ENCODE results near the gene ZDHHC8. TPM values are rescaled to one million over a fixed set of nuclear protein-coding genes. Genes with fewer than 3 reads are reported as not detected.

The ZDHHC8 gene
- polyA plus RNA-seq, 2 of the 4 experiments (the other 2 are of a cell fraction): 5.3 to 28.1 TPM

DNA sequence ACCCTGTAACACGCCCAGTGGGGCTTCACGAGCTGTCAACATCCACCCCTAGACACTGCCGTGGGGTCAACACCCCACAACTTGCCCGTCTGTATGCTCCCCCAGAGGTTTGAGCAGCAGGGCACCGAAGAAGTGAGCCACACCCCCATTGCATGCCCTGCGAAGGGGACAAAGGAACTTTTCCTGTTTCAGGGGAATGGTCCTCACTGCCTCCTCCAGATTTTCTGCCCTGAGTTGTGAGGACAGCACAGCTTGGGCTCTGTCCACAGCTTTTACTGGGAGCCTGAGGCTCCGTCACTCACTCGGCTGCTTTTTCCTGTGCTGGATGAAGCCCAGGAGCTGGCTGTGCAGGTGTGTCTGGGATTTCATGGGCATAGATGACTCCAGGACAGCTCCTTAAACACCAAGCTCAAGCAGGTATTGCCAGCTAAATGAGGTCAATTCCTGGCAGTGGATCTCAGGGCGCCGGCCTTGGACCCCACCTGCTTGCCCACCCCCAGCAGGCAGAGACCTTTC lies 59.5 kb downstream of the ZDHHC8 start:
- H3K4me2 ChIP-seq: no peak overlapping the region
- no peak overlapping the region for H3K4me3 ChIP-seq
- POLR2A ChIA-PET: no interaction called here
- ATAC-seq (no peak), DNase-seq (ENCODE audit: low read depth in 1 of 2, low spot score in 1 of 2) (no peak), FAIRE-seq (no peak)
- CTCF ChIA-PET: no interaction called here
- H3K4me1 ChIP-seq: no peaks in the 10 kb centered on the region
- TF ChIP-seq TP53 (CRISPR knock-in tag; IDR thresholded peaks at IDR 0.05): no peak
- no peak for TF ChIP-seq EHMT2 (IDR thresholded peaks at IDR 0.05; ENCODE audit: low read depth)
- TF ChIP-seq, protein P1, sequence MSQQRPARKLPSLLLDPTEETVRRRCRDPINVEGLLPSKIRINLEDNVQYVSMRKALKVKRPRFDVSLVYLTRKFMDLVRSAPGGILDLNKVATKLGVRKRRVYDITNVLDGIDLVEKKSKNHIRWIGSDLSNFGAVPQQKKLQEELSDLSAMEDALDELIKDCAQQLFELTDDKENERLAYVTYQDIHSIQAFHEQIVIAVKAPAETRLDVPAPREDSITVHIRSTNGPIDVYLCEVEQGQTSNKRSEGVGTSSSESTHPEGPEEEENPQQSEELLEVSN (IDR thresholded peaks at IDR 0.05; ENCODE audit: borderline replicate concordance, low read depth): no peak
- TF ChIP-seq RARB (CRISPR knock-in tag; IDR thresholded peaks at IDR 0.05): no peak
- TF ChIP-seq HOXB5 (CRISPR knock-in tag; IDR thresholded peaks at IDR 0.05): no peak
- no peak overlapping the region for H3K27ac ChIP-seq
- WGBS (ENCODE audit: missing lambda C conversion rate): 50% methylated on average over 9 of the region's 10 CpGs
- no peaks in the 10 kb centered on the region for H3K9me3 ChIP-seq

DNA sequence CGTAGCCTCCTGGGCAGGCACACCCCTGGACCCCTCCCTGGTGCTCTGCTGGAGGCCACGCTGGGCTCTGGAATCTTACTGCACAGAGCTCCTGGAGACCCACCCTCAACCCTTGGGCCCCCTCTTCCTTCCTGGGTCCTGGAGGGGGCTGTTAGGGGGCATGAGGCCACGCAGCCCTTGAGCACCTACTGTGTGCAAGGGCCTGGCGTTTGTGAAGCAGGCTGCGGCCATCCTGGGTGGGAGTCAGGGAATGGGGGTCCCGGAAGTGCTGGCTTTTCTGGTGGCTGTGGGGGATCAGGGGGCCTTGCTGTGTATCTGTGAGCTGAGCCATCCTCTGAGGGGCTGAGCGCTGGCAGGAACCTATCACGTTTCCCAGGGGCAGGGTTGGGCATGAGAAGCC lies 60.2 kb downstream of the ZDHHC8 start:
- CTCF ChIA-PET: no interaction called here
- no peak for FAIRE-seq
- WGBS (ENCODE audit: missing lambda C conversion rate): 52% methylated on average over 6 of the region's 8 CpGs
- no peak for DNase-seq (ENCODE audit: low read depth in 1 of 2, low spot score in 1 of 2)
- no peaks in the 10 kb centered on the region for H3K4me1 ChIP-seq
- POLR2A ChIA-PET: interaction anchor here (1.9 kb wide), 1 partner anchor 18 kb away, joined by 5 read pairs; no protein-coding TSS in a partner anchor
- H3K27ac ChIP-seq: no peak overlapping the region
- H3K4me3 ChIP-seq: no peak overlapping the region
- no peak for ATAC-seq
- no peak for TF ChIP-seq CHD2 (IDR thresholded peaks at IDR 0.05; ENCODE audit: low read length, partially characterized antibody)
- TF ChIP-seq SREBF2 (IDR thresholded peaks at IDR 0.05): no peak
- no peak for TF ChIP-seq CEBPB (IDR thresholded peaks at IDR 0.05)
- TF ChIP-seq MYC (IDR thresholded peaks at IDR 0.05; ENCODE audit: borderline replicate concordance, low read length): no peak
- no peak for TF ChIP-seq ZFP36 (IDR thresholded peaks at IDR 0.05; ENCODE audit: borderline replicate concordance, partially characterized antibody)
- TF ChIP-seq, protein P2, sequence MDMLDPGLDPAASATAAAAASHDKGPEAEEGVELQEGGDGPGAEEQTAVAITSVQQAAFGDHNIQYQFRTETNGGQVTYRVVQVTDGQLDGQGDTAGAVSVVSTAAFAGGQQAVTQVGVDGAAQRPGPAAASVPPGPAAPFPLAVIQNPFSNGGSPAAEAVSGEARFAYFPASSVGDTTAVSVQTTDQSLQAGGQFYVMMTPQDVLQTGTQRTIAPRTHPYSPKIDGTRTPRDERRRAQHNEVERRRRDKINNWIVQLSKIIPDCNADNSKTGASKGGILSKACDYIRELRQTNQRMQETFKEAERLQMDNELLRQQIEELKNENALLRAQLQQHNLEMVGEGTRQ (IDR thresholded peaks at IDR 0.05): no peak
- TF ChIP-seq BHLHE40 (IDR thresholded peaks at IDR 0.05; ENCODE audit: low read depth, low read length): no peak
- TF ChIP-seq TP53 (CRISPR knock-in tag; IDR thresholded peaks at IDR 0.05): no peak
- no peak for TF ChIP-seq CHD4 (IDR thresholded peaks at IDR 0.05; ENCODE audit: borderline replicate concordance)
- TF ChIP-seq MAZ (IDR thresholded peaks at IDR 0.05; ENCODE audit: borderline replicate concordance, low read depth, low read length): no peak
- TF ChIP-seq, protein P3, sequence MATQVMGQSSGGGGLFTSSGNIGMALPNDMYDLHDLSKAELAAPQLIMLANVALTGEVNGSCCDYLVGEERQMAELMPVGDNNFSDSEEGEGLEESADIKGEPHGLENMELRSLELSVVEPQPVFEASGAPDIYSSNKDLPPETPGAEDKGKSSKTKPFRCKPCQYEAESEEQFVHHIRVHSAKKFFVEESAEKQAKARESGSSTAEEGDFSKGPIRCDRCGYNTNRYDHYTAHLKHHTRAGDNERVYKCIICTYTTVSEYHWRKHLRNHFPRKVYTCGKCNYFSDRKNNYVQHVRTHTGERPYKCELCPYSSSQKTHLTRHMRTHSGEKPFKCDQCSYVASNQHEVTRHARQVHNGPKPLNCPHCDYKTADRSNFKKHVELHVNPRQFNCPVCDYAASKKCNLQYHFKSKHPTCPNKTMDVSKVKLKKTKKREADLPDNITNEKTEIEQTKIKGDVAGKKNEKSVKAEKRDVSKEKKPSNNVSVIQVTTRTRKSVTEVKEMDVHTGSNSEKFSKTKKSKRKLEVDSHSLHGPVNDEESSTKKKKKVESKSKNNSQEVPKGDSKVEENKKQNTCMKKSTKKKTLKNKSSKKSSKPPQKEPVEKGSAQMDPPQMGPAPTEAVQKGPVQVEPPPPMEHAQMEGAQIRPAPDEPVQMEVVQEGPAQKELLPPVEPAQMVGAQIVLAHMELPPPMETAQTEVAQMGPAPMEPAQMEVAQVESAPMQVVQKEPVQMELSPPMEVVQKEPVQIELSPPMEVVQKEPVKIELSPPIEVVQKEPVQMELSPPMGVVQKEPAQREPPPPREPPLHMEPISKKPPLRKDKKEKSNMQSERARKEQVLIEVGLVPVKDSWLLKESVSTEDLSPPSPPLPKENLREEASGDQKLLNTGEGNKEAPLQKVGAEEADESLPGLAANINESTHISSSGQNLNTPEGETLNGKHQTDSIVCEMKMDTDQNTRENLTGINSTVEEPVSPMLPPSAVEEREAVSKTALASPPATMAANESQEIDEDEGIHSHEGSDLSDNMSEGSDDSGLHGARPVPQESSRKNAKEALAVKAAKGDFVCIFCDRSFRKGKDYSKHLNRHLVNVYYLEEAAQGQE (IDR thresholded peaks at IDR 0.05): no peak
- no peak for TF ChIP-seq ESRRA (IDR thresholded peaks at IDR 0.05; ENCODE audit: borderline replicate concordance, low read length)
- TF ChIP-seq HDAC2 (IDR thresholded peaks at IDR 0.05): no peak
- TF ChIP-seq TFCP2L1 (CRISPR knock-in tag; IDR thresholded peaks at IDR 0.05): no peak
- TF ChIP-seq, protein P1 (IDR thresholded peaks at IDR 0.05; ENCODE audit: borderline replicate concordance, low read depth): no peak
- TF ChIP-seq, protein P4, sequence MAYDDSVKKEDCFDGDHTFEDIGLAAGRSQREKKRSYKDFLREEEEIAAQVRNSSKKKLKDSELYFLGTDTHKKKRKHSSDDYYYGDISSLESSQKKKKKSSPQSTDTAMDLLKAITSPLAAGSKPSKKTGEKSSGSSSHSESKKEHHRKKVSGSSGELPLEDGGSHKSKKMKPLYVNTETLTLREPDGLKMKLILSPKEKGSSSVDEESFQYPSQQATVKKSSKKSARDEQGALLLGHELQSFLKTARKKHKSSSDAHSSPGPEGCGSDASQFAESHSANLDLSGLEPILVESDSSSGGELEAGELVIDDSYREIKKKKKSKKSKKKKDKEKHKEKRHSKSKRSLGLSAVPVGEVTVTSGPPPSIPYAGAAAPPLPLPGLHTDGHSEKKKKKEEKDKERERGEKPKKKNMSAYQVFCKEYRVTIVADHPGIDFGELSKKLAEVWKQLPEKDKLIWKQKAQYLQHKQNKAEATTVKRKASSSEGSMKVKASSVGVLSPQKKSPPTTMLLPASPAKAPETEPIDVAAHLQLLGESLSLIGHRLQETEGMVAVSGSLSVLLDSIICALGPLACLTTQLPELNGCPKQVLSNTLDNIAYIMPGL (CRISPR knock-in tag; IDR thresholded peaks at IDR 0.05; ENCODE audit: borderline replicate concordance): no peak
- TF ChIP-seq RCOR1 (IDR thresholded peaks at IDR 0.05; ENCODE audit: low read depth, low read length): no peak
- TF ChIP-seq KDM5A (IDR thresholded peaks at IDR 0.05): no peak
- TF ChIP-seq, protein P5, sequence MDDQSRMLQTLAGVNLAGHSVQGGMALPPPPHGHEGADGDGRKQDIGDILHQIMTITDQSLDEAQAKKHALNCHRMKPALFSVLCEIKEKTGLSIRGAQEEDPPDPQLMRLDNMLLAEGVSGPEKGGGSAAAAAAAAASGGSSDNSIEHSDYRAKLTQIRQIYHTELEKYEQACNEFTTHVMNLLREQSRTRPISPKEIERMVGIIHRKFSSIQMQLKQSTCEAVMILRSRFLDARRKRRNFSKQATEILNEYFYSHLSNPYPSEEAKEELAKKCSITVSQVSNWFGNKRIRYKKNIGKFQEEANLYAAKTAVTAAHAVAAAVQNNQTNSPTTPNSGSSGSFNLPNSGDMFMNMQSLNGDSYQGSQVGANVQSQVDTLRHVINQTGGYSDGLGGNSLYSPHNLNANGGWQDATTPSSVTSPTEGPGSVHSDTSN (IDR thresholded peaks at IDR 0.05): no peak
- H3K9me3 ChIP-seq: no peaks in the 10 kb centered on the region
- no peak overlapping the region for H3K4me2 ChIP-seq

All from A549 (cell line).